GM21576 (cell line): Measurements from ENCODE around the gene PDCD2L.
A peak's percentile ranks its signal among the peaks of the same experiment; 100 is the strongest.
"Not testable (repeated sequence)": the region's sequence is repeated elsewhere in the genome, so short reads cannot be mapped to it uniquely, and the experiment has no call there.

Experiments used
- ATAC-seq: cut with Tn5 transposase; IDR thresholded peaks from one replicate; pipeline ENCODE4 v1.9.1; 2021; ENCODE audit warnings: mild to moderate bottlenecking, moderate library complexity; ENCODE audit not compliant: unreplicated experiment

Gene PDCD2L, protein sequence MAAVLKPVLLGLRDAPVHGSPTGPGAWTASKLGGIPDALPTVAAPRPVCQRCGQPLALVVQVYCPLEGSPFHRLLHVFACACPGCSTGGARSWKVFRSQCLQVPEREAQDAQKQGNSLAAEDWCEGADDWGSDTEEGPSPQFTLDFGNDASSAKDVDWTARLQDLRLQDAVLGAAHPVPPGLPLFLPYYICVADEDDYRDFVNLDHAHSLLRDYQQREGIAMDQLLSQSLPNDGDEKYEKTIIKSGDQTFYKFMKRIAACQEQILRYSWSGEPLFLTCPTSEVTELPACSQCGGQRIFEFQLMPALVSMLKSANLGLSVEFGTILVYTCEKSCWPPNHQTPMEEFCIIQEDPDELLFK

GRCh38 chr19:34404109-34404909, at the start of gene PDCD2L:
Gene PDCD2L (plus strand): TSS chr19:34404399. CDS start chr19:34404431, 32 bp downstream.
- peak; percentile 72 for ATAC-seq

DNA sequence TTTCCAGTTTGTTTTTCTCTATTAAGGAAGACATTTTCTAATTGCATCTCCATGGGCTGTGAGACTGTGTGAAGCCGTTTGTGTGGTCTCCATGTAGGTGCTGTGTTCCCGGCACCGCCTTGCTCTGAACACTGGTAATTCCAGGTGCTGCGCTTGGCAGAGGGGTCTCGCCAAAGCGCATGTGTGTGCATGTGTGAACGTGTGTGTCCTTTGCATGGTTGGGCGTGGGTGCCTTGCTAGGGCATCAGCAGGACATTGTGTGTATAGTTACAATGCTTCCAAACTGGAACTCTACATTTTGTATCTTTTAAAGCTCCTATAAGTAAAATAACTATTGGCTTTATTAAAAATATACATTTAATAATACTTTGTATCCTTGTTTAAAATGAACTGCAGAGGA, 49.0 kb upstream of the PDCD2L start:
- ATAC-seq: no peak

DNA sequence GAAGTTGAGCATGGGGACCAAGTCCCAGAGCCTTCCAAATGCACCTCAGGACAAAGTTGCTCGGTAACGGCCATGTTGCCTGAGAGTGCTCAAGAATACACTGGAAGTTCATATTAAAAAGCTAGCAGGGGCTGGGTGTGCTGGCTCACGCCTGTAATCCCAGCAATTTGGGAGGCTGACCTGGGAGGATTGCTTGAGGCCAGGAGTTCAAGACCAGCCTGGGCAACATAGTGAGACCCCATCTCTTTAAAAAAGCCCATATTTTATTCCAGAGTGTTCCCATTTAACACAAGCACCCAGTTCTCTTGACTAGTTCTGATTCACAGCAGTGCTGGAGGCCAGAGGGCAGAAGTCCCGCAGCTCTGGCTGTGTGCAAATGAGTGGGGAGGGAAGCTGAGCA, 47.3 kb upstream of the PDCD2L start:
- no peak for ATAC-seq

DNA sequence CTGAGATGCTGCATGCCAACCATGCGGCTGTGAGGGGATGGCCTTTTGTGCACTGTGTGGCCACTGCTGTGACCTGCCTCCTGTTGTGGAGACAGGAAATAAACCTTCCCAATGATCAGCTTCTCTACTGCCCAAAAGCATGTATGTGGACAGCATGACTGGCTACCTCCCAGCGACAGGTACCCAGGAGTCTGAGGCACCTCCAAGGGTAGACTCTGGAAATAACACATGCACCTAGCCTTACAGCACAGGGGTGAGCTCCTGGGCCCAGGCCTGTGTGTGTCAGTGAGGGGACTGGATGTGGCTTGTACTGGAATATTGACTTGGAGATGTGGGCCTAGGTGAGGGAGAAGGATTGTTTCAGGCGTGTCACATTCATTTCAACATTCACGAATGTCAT, 46.8 kb upstream of the PDCD2L start:
- no peak for ATAC-seq

DNA sequence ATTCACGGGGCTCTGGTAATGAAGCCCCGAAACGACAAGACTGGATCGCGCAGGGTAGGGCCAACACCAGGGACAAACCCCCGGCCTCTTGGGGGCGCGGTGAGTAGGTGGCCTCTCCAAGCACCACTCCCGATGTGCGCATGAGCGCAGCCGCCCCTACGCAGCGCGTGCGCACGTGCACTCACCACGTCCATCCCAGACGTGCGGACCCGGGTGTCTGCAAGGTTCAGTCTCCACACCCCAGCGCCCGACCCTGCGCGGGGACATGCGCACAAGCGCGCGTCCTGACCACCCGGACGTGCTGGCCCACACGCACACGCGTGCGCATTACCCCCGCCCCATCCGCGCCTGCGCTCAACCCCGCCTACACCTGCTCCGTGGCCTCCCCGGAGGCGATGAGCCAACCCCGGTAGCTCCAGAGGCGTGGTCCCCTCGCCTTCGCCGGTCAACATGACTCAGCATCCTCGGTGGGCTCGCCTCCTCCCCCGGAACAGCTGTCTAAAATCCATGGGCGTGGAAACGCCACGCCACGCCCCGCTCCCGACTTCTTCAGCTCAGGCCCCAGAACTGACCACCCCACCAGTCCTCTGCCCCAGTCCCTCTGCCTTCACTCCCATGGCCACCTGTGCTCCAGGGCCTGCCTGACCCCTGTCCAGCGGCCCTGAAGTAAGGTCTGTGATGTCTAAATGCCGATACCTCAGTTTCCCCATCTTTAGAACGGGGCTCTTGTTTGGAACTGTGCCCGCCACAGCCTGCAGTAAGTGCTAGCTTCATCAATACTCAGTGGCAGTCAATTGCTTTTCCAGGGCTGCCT, 44.9 kb upstream of the PDCD2L start:
- ATAC-seq: peak; percentile 81

DNA sequence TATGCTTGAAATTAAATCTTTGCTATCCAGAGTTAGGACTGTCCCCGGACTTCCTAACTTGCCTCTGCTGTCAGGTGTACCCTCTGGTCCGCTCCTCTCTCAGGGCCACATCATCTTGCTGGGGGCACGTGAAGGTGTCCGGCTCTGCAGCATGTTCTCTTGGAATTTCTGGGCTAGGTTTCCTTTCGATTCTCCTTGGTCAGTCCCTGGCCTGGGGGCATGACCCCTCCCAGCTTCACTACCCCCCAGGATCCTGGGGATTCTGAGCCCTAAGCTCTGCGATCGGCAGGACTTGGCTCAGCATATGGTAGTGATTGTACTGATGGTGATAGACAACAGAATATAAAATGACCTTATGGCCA, 44.3 kb upstream of the PDCD2L start:
- no peak for ATAC-seq

GRCh38 chr19:34360354-34360909, 43.8 kb upstream of the PDCD2L start:
- ATAC-seq: no peak

- no peak for ATAC-seq
These were observed 41.5 kb upstream of the PDCD2L start for GRCh38 chr19:34362679-34363069.

DNA sequence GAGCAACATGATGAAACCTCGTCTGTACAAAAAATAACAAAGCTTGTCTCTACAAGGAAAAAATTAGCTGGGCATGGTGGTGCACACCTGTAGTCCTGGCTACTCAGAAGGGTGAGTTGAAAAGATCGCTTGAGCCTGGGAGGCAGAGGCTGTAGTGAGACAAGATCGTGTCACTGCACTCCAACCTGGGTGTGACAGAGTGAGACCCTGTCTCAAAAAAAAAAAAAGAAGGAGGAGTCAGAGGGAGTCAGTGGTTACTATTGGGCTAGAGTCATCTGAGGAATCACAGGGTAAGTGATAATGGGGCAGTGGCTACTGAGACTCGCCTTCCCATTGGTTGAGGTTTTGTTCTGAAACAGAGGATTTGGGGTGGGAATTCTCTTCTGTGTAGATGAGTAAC, 41.1 kb upstream of the PDCD2L start:
- ATAC-seq: no peak

DNA sequence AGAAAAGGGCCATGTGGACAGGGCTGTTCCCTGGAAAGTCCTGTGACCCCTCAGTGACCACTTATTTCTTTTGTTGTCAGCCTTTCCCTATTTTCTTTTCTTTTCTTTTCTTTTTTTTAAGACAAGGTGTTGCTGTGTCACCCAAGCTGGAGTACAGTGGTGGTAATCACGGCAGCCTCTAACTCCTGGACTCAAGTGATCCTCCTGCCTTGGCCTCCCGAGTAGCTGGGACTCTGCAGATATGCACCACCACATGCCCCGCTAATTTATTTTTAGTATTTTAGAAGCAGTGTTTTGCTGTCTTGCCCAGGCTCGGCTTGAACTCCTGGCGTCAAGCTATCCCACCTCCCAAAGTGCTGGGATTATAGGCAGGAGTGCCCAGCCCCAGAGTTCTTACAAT, 40.3 kb upstream of the PDCD2L start:
- no peak for ATAC-seq

GRCh38 chr19:34364462-34364829, 39.8 kb upstream of the PDCD2L start:
- ATAC-seq: no peak

- ATAC-seq: peak; percentile 61
These were observed 39.3 kb upstream of the PDCD2L start, which contains the start of gene GPI for GRCh38 chr19:34364830-34365462. Gene GPI (plus strand): TSS chr19:34365196. CDS start chr19:34365267, 71 bp downstream.

GRCh38 chr19:34365463-34366401, 38.5 kb upstream of the PDCD2L start:
- ATAC-seq: no peak

GRCh38 chr19:34366738-34367623, 37.2 kb upstream of the PDCD2L start:
- ATAC-seq: no peak

DNA sequence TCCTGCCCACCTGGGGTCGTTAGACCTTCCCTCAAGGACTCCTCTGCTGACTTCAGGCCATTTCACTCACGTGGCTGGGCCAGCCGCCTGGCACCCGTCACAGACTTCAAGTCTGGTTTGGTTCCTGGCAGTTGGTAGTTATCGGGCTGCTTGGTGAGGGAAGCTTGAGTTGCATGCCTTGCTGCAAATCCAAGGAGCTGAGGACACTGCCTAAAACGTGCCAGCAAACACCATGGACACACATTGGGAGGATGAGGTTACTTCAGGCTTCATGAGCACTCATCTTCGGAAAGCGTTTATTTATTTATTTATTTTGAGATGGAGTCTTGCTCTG, 36.6 kb upstream of the PDCD2L start:
- no peak for ATAC-seq

DNA sequence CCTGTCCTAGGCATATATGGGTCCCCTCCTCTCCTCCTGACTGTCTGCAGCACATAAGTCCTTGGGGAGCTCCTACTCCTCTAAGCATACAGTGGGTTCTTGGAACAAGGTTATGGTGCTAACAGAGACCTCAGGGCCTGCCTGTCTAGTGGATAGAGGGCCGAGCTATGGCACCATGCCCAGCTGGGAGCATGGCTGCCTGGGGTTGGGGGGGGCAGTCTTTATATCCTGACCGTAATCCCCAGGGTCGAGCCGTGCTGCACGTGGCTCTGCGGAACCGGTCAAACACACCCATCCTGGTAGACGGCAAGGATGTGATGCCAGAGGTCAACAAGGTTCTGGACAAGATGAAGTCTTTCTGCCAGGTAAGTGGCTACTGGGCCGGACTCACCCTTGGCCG, 35.9 kb upstream of the PDCD2L start:
- ATAC-seq: no peak

GRCh38 chr19:34369166-34369565, 35.0 kb upstream of the PDCD2L start:
- not testable (repeated sequence) for ATAC-seq

DNA sequence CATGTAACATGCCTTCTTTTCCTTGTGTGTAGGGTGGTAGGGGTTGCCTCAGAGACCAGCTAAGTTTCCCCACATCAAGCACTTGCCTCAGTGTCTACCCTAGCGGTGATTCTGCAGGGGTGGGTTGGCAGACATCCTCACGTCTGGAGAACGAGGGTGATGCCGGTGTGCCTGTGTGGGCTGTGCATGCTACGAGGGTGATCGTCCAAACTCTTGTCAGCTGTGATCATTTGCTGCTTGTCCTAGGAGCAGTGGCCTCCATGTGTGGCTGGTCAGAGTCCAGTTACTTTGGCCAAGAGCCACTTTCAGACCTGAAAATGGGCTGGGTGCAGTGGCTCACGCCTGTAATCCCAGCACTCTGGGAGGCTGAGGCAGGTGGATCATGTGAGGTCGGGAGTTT, 34.1 kb upstream of the PDCD2L start:
- no peak for ATAC-seq

- ATAC-seq: no peak
These were observed 33.2 kb upstream of the PDCD2L start for GRCh38 chr19:34370983-34371382.
